Measurements from ENCODE around the gene COASY.

- TF ChIP-seq POLR2AphosphoS5 (IDR thresholded peaks at IDR 0.05; ENCODE audit: low read depth, low read length) = no peak
- TF ChIP-seq RFX5 (IDR thresholded peaks at IDR 0.05; ENCODE audit: low read length) = no peak
- no peak for TF ChIP-seq MXI1 (IDR thresholded peaks at IDR 0.05; ENCODE audit: low read depth, low read length)
- TF ChIP-seq CTCF (IDR thresholded peaks at IDR 0.05) = no peak
- no peak for TF ChIP-seq REST (IDR thresholded peaks at IDR 0.05; ENCODE audit: low read depth, low read length)
- no peak for TF ChIP-seq CHD2 (IDR thresholded peaks at IDR 0.05; ENCODE audit: low read length, partially characterized antibody)
Observed at GRCh38 chr17:42574463-42574862, 12.5 kb downstream of the COASY start.
